ENCODE data around the gene CBY2. TPM values are rescaled to one million over a fixed set of nuclear protein-coding genes. Genes with fewer than 3 reads are reported as not detected.

Gene CBY2
- total and polyA plus RNA-seq, 2 of the 4 experiments (the other 2 are of a cell fraction) = not detected

DNA sequence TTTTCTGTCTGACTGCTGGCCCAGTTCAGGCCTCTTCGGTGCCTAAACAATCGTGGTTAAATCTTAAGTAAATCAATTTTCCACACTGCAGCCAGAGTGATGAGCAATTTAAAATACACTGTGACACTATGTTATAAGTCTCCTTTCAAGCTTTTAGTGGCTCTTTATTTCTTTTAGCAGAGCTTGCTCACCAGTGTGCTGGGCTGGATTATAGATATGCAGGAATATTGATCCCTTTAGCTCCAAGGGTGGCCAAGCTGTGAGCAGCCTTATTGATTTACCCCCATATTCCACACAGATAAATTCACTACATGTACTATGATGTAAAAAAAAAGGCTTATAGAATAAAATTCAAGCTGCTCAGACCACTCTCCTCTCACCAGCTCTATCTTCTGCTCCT, 21.7 kb downstream of the CBY2 start:
- H3K79me1 ChIP-seq (ENCODE audit: low read depth in 1 of 2, low read length in 2 of 2) = no peaks in the 10 kb centered on the region
- H3K56ac ChIP-seq (ENCODE audit: extremely low read depth, insufficient read depth, low read length) = no peak overlapping the region
- no peak overlapping the region for H4K5ac ChIP-seq (ENCODE audit: low read depth, low read length)
- H2BK120ac ChIP-seq (ENCODE audit: low read depth, low read length) = no peak overlapping the region
- no peak overlapping the region for H3K4ac ChIP-seq (ENCODE audit: low read depth, low read length)
- POLR2A ChIA-PET (ENCODE audit: unreplicated experiment) = no interaction called here
- H4K91ac ChIP-seq (ENCODE audit: insufficient read depth, low read depth, low read length) = no peak overlapping the region
- H3K14ac ChIP-seq (replicated peaks; ENCODE audit: low read depth, low read length) = no peak overlapping the region
- no peak overlapping the region for H3K27ac ChIP-seq (ENCODE audit: insufficient read depth, low read length)
- H3K4me1 ChIP-seq (ENCODE audit: control insufficient read depth, insufficient read depth, low read length) = no peaks in the 10 kb centered on the region
- H2AFZ ChIP-seq (replicated peaks; ENCODE audit: low read length, poor library complexity) = no peak overlapping the region
- no peak overlapping the region for H3K9ac ChIP-seq (ENCODE audit: low read depth, low read length)
- no peak overlapping the region for H2AK5ac ChIP-seq (ENCODE audit: low read depth, low read length)
- no peaks in the 10 kb centered on the region for H3K36me3 ChIP-seq (ENCODE audit: control insufficient read depth, insufficient read depth, low read length)
- intact Hi-C loops (cut with micrococcal nuclease) (no loop called here), in situ Hi-C loops (cut with MboI; ENCODE audit: low sequenced_read_pairs) (no loop called here), dilution Hi-C loops (cut with HindIII; ENCODE audit: low sequenced_read_pairs, unreplicated experiment) (no loop called here)
- peaks cover 6% of the 10 kb centered on the region for H3K27me3 ChIP-seq (ENCODE audit: control insufficient read depth, insufficient read depth, low read length)
- no peak overlapping the region for H4K8ac ChIP-seq (ENCODE audit: low read depth in 2 of 2, low read length in 2 of 2)
- H2BK20ac ChIP-seq (ENCODE audit: low read depth, low read length) = no peak overlapping the region
- H3K4me3 ChIP-seq (ENCODE audit: insufficient read depth, low read depth, low read length) = no peak overlapping the region
- H4K20me1 ChIP-seq (ENCODE audit: insufficient read depth, low read length) = no peaks in the 10 kb centered on the region
- TF ChIP-seq NFE2L2 (IDR thresholded peaks at IDR 0.05; ENCODE audit: low read depth, low read length) = no peak
- H2AK9ac ChIP-seq (replicated peaks; ENCODE audit: low read depth, low read length, poor library complexity) = no peak overlapping the region
- no TSS peak for BruUV-seq (replicated peaks)
- H3K4me2 ChIP-seq (ENCODE audit: low read depth, low read length) = no peak overlapping the region
- ATAC-seq (ENCODE audit: low read depth) (no peak), DNase-seq (no peak)
- no peak overlapping the region for H2BK15ac ChIP-seq (ENCODE audit: low read depth, low read length)
- no peaks in the 10 kb centered on the region for H3K9me3 ChIP-seq (ENCODE audit: control insufficient read depth, insufficient read depth, low read length)
- H2BK5ac ChIP-seq (ENCODE audit: low read depth, low read length, poor library complexity, severe bottlenecking) = no peak overlapping the region
- no peak overlapping the region for H3K23ac ChIP-seq (ENCODE audit: low read depth, low read length)
- no peak overlapping the region for H3K18ac ChIP-seq (ENCODE audit: low read depth, low read length)
- WGBS, 2 experiments (ENCODE audit: extremely low coverage in 2 of 2, insufficient read length in 1 of 2) = 60% methylated on average over 2 of the region's 2 CpGs; no CpG with 5 or more reads in 1 of the 2 experiments
- CTCF ChIA-PET = no interaction called here
- H3K9me1 ChIP-seq (ENCODE audit: insufficient read depth, low read length) = no peaks in the 10 kb centered on the region

Measured in IMR-90 (cell line).